CD4-positive, alpha-beta T cell treated with Interferon gamma for 1 hour (primary cell): ENCODE measurements around the gene PREX1.

Experiments used
- DNase-seq: peaks from one replicate; pipeline ENCODE4 v3.0.0-alpha.2; 2020

PREX1 gene

DNA sequence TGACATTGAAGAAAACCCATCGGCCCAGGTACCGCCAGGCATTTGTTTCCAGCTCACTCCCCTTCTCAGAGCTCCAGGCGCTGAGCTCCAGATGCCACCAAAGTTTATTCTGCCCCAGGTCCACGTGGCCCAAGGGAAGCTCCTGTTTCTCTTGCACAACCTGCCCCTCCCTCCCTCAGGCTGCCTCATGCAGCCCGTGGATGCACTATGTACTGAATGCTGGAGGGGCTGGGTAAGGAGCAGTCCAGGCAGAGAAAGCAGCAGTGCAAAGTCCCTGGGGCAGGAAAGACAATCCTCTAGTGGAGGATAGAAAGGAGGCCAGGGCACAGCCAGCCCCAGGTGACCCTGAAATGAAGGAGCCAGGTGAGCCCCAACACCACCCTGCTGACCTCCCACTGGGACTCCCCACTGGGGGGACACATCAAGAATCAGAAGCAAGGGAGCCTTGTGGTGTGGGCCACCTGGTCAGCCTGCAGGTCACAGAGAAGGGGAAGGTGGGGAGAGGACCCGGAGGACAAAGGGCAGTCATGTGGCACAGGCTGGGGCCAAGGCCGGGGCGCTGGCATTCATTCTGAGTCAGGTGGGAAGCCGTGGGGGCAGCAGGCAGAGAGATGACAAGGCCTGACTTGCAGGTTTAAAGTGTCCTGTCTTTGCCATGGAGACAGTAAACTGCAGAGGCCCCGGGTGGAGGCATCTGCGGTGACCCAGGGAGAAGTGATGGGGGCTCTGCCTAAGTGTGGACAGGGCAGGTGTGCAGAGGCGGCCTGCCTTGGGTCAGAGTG, 230.1 kb downstream of the PREX1 start:
- DNase-seq, result no peak

- DNase-seq, result no peak
These were observed 231.4 kb downstream of the PREX1 start for GRCh38 chr20:48596334-48596898.

- DNase-seq, result no peak
These were observed 232.1 kb downstream of the PREX1 start for GRCh38 chr20:48595495-48596333.

GRCh38 chr20:48594533-48594932, 233.3 kb downstream of the PREX1 start:
- no peak for DNase-seq

DNA sequence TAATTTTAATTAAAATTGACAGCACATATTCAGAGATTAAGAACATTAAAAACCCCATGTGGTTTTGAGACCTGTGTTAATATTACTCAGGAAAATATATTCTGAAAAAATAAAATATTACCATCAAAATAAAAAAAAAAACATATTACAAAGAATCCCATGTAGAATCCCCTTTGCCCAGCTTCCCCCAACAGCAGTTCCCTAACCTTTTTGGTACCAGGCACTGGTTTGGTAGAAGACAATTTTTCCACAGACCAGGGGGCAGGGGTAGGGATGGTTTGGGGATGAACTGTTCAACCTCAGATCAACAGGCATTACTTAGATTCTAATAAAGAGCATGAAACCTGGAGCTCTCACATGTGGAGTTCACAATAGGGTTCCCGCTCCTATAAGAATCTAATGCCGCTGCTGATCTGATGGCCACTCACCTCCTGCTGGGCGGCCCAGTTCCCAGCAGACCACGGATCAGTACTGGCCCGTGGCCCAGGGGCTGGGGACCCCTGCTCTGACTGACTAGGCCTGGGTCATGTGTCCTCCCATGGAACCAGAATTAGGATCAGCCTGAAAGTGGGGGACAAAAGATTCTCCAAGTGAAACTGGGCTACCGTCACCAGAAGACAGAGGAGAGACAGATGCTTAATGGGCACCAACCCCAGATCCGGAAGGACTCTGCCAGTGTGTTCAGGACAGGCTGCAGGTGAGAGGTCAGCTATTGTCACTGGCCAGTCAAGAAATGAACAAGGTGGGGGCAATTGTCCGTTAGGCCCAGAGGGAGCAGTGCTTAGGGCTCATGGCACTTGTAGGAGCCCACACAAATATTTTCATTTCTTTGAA, 235.5 kb downstream of the PREX1 start:
- DNase-seq, result no peak

DNA sequence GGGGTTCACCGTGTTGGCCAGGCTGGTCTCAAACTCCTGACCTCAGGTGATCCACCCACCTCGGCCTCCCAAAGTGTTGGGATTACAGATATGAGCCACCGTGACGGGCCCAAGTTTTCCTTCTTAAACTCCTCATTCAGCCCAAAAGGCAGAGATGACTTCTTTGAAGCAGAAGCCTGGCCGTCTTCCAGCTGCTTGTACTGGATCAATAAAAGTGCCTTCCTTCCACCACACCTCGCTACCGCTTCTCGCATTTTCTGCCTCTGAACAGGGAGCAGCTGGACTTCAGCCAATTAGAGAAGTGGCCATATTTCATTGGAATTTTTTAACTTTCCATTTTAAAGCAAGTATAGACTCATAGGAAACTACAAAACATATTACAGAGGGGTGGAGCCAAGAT, 241.1 kb downstream of the PREX1 start:
- DNase-seq, result no peak

GRCh38 chr20:48585061-48585870, 242.5 kb downstream of the PREX1 start:
- DNase-seq, result no peak

DNA sequence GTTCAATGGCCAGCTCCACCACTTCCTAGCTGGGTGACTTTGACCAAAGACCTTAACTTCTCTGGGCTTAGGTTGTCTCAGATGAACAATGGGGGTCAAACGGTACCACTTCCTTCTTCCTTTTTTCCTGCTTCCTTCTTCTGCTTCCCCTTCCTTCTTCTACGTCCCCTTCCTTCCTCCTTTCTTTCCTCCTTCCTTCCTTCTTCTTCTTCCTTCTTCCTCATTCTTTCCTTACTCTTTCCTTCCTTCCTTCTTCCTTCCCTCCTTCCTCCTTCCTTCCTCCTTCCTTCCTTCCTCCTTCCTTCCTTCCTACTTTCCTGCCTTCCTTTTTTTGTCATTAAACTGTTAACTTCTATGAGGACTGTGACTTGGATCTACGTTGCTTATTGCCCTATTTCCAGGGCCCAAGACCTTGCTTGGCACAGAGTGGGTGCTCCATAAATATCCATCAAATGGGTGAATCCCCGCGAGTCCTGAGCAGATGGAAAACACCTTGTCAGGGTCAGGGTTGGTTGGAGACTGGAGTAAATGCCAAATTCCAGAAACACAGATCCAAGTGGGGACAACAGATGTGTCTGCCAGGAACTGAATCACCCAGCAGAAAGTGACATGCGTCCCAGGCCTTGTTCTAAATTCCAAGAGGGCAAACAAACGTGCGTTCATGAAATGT, 243.3 kb downstream of the PREX1 start:
- DNase-seq, result no peak

GRCh38 chr20:48583801-48584200, 244.0 kb downstream of the PREX1 start:
- DNase-seq, result no peak

DNA sequence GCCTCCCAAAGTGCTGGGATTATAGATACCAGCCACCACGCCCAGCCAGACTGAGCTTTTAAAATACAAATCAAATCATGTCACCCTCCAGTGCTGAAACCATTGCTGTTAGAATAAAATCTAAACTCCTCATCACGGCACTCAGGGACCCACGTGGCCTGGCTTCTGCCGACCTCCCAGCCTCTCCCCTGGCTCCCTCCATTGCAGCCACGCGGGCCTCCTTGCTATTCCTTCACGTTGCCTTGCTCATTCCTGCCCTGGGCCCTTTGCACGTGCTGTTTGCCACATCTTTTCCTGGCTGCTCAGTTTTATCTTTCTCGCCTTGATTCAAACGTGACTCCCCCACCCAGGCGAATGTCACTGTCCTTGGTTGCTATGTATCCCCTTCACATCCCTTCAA, 244.6 kb downstream of the PREX1 start:
- DNase-seq, result no peak

DNA sequence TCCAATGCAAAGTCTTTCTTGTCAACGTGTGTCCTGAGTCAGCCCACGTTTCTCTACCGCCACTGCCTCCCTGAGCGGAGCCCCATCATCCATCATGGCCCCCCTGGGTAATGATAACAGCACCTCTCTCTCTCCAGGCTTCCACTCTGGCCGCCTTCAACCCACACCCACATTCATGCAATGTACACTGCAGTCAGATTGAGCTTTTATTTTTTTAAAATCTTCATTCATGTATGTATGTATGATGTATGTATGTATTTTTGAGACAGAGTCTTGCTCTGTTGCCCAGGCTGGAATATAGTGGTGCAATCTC, 245.2 kb downstream of the PREX1 start:
- no peak for DNase-seq

DNA sequence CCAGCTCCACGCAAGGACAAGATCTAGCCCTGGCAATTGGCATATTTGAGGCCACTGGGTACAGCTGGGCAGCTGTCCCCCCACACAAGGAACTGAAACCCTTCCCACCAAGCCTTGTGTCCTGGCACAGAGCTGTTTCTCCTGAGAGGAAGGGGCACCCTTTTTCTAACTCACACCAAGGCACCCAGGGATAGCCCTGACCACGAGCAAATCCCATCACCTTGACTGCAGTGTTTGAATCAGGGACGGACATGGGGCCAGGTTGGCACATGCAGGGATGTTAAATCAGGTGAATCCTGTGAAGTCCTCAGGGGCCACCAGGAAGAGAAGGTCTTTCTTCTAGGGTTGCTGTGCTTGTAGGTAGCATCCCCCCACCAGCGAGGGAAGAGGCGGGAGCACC, 246.6 kb downstream of the PREX1 start:
- no peak for DNase-seq

- no peak for DNase-seq
These were observed 249.3 kb downstream of the PREX1 start for GRCh38 chr20:48578397-48579098.

- no peak for DNase-seq
These were observed 250.2 kb downstream of the PREX1 start for GRCh38 chr20:48577557-48577956.

DNA sequence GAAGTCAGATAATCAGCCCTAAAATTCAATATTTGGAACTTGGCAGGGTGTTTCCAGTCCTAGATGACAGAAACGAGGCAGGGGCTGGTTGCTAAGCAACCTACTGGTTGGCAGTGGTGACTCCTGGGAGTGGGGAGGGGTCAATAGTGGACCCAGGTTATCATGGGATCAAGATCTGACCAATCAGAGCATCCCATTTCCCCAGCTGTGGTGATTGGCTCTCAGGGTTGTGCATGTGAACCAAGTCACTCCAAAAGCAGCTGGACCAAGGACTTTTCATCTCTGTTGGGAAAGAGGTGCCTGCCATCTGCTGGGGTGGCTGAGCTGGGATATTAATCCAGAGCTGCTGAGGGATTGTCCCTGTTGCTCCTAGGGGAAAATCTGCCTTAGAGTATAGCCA, 253.4 kb downstream of the PREX1 start:
- no peak for DNase-seq
